Loucy (cell line): ENCODE results near the gene SRGAP2C.
"Not testable (repeated sequence)": the region's sequence is repeated elsewhere in the genome, so short reads cannot be mapped to it uniquely, and the experiment has no call there.

Experiments
- CTCF ChIP-seq: fragments of 200-600 bp; sonication (generic); conservative IDR thresholded peaks from 2 replicates; pipeline ENCODE4 v1.5.1; 2014; ENCODE audit warnings: mild to moderate bottlenecking, antibody characterized with exemption, low read length
- EZH2phosphoT487 ChIP-seq: fragments of 200-600 bp; IDR thresholded peaks from 2 replicates; pipeline ENCODE4 v1.6.1; 2018; ENCODE audit warnings: antibody characterized with exemption, mild to moderate bottlenecking, moderate library complexity, borderline replicate concordance

- not testable (repeated sequence) for TF ChIP-seq CTCF, EZH2phosphoT487
These were observed 239.2 kb downstream of the SRGAP2C start for GRCh38 chr1:121423956-121424355.
